ENCODE measurements around the gene CIAO3.
A peak's percentile ranks its signal among the peaks of the same experiment; 100 is the strongest.

CIAO3 gene

DNA sequence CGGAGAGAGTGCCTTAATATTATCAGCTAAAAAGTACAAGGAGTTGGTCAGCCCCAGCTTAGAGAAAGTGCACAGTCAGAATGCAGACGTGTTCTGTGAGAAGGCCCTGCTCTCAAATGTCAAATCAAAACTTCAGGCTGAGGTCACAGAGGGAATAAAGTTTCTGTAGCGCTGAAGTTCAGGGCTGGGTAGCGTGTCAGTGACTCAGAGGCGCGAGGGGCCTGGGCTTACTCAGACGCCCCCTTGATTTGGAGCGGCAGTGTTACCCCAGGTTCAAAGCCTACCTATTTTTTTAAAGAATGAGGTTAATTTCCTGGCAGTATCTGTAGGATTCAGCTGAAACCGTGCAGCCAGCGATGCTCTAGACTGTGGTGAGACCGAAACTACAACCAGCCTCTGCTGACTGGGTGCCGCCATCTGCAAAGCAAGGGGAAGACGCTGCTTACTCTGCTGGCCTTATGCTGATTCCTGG is 4.8 kb downstream of the CIAO3 start:
- no peak for DNase-seq (ENCODE audit: low read depth in 3 of 3)

DNA sequence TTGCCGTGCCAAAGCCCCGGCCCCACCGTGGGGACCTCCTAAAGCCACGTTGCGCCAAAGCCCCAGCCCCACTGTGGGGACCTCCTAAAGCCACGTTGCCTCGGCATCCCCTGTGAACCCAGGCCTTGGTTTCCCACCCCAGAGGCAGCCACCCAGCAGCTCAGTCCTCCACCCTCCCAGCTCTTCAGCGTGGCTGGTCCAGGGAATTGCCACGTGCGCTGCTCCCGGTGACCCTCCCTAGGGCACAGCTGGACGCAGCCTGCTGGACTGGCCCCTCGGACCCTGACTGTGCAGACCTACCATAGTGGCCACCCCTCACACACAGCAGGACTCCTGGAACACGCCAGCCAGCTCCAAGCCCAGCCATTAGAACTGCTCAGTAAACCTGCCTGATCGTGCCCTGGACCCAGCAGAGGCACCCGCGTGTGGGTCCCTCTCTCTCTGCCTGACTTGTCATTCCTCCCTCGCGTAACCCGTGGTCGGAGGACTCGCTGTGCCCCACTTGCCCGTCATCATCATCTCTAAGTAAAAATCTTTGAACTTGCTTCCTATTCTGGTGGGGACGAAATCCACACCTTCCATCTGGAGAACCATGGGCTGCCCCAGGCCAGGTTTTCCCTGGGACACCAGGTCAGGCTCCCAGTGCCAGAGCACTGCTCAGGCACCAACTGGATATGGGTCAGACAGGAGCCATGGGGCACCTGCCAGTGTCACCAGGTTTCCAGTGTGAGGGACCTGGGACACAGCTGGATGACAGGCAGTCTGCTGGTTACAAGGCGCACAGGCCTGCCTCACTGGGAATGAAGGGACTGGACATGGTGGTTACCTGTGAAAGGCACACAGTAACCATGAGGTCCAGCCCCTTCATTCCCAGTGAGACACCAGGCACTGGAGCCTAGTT is 5.6 kb downstream of the CIAO3 start:
- no peak for DNase-seq (ENCODE audit: low read depth in 3 of 3)

DNA sequence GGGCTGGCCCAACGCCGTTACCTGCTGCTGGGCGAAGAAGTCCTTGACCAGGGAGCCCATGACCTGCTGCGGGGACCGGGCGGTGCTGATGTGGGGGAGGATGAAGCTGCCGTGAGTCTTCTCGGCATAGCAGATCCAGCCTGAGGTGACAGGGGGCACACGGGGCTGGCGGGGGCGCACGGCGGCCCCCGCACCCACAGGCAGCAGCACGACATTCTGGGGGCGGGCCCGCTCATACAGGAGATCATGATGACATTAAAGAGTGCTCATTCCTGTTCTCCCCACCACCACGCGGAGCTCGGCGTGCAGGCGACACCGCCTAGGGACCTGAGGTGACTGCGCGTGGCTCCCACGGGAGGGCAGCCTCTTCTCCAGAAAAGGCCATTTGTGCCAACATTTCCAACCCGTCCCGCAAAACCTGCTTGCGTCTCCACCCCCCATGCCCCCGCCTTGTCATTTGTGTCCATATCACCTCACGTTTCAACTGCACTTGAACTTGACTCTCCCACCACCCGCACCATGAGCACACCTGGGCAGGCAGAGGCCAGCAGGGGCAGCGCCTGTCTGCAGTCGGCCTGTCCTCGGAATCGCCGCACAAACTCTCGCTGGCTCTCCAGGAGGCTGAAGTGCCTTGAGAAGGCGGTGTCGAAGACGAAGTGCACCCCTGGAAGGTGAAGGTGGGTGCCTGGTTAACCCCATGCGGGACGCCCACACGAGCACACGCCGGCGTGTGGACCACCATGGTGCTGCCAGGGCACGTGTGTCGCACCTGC is 6.4 kb downstream of the CIAO3 start:
- DNase-seq (ENCODE audit: low read depth in 3 of 3), result no peak

DNA sequence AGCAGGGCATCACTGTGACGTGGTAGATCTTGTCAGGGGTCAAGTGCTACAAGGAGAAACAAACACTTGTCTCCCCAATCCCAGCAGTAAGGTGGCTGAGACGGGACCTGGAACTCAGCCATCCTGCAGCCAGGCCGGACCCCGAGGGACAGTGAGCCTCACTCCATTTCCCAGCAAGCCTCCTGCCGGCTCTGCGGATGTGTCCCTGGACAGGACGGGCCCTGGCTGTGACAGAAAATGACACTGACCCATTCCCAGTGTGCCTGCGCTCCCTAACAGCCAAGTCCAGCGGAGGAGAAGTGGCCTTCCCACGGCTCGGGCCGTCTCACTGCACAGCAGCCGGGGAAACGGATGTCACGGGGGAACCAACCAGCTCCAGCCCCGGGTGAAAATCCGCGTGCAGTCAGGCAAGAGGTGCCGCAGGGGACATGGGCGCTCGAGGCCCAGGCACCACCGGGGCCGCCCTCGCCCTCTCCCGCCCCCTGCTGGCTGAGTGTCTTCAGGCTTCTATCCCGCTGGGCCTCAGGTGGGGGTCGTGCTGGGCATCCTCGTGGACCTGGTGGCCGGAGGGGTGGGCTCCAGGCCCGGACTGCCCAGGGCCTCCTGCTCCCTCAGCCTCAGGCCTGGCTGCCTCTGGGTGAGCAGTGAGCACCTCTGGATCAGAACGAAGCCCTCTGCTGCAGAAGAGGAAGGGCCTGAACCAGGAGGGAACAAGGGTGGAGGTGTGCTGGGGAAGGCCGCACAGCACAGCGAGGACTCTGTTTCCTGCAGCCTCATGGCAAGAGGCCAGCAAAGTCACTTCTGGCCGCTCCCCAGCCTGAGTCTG is 7.2 kb downstream of the CIAO3 start:
- no peak for DNase-seq (ENCODE audit: low read depth in 3 of 3)

DNA sequence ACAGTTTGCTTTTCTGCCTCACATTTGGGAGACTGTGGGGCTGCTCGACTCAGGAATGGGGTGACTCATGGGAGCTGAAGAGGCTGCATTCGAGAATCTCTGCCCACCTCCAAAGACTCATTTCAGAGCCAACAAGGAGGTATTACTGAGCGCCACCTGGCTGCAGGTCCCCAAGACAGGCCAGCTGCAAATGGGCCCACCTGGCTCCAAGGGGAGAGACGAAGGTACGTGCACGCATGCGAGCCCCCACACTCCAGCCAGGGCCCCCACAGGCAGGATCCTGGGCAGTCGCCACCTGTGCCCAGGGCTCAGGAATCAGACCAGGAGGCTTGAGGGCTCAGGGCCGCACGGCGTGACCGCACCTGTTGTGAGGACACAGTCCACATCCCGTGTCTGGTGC is 7.9 kb downstream of the CIAO3 start:
- DNase-seq (ENCODE audit: low read depth in 3 of 3), result no peak

DNA sequence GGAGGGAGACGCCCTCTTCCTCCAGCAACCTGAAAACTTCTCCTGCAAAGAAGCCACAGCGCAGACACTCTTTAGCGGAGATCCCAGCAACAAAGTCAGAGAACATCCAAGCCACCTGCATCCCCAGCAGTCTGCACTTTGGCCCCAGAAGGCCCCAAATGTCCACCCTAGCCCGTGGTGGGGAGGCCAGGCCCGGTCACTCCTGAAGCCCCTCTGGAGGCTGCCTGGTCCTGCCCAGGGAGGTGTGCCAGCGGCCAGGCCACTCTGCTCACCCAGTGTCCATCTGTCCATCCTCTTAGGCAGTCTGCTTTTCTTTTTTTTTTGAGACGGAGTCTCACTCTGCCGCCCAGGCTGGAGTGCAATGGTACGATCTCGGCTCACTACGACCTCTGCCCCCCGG is 8.5 kb downstream of the CIAO3 start:
- no peak for DNase-seq (ENCODE audit: low read depth in 3 of 3)

DNA sequence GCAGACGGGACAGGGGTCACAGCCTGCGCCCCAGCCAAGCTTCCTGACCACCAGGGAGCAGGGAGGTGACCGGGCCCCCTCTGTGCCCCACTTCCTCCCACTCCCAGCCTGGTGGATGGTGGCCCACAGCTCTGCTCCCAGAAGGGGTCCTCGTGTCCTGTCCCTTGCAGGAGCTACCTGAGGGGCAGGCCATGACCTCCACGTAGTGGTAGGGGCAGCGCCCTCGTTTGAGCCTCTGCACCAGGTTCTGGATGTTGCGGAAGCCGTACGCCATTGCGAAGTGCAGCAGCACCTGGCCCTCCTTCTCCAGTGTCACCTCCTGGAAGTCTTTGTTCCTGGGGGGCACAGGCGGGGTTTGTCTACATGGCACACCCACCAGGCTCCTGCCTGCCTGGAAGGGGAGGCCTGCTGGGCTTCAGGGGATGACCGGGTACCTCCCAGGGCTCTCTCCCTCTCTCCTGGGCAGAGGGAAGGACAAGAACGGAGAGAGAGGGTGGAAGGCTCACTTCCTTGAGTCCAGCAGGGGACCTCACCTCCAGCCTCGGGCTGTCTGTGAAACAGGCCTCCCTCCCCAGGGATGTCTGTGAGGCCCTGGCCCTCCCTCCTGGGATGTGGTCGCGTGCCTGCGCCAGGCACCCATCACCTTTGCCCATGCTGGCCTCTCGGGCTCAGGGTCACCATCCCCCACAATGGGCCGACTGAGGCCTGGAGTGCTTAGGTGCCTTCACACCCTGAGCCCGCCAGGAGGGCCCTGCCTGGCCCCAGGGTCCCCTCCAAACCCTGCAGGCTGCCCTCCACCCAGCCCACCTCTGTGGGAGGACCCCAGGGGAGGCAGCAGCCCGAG is 9.9 kb downstream of the CIAO3 start:
- no peak for DNase-seq (ENCODE audit: low read depth in 3 of 3)

DNA sequence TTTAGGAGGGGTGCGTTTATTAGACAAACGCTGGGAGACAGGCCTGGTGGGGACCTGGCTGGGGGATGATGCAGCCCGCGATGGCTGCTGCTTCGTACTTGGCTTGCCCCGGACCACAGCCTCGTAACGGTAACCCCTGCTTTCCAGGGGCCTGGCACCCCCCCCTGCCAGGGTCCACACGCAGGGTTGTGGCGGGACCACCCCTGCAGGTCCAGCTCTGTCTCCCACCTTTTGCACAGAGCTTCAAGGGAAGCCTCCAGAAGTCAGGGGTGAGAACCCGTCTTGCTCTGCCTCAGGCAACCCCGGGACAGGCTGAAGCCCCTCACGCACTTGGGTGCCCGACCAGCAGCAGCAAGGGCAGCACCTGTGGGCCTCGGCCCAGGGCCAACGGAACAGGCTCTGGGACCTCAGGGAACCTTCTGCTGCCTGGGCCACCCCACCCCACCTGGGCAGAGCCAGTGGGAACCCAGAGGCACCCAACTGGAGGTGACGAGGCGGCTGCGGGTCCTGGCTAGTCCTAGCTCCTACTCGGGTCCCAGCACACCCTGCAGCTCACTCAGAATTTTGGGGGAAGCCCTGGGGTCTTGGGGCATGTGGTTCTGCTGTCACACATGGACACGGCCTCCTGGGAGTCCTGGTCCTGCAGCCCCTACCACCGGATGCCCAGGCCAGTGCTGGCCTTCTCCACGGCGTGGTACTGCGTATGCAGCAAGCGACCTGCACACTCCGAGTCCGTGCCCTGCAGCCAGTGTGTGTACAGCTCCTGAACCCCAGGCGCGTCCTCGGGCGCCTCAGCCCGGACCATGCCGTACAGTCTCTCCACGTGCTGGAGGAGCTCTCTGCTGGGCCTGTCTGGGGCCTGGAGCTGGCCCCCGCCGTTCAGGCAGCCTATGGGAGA is 10.8 kb downstream of the CIAO3 start:
- no peak for DNase-seq (ENCODE audit: low read depth in 3 of 3)

DNA sequence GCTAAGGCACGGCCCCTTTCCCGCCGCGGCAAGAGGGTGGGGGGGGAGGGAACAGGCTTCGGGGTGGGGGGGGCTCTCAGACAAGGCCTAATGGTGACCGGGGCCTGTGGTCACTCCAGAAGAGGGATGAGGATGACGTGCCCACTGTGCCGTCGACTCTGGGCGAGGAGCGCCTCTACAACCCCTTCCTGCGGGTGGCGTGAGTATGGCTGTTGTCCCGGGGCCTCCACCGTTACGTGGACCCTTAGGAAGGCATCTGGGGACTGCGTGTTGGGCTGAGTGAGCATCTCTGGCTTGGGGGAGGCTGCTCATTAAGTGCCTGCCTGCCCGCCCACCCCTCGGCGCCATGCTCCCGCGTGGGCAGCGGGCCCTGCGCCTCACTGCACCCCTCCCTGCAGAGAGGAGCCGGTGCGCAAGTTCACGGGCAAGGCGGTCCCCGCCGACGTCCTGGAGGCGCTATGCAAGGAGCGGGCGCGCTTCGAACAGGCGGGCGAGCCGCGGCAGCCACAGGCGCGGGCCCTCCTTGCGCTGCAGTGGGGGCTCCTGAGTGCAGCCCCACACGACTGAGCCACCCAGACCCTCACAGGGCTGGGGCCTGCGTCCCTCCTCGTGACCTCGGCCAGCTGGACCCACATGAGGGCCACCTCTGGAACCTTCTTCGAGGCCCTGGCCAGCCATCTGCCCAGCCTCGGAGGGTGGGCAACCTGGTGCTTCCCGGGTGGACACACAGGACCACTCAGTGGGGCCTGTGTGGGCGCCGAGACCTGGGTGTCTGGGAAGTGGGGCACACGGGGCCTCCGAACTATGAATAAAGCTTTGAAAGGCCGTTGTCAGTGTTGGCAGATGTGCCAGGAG is 11.7 kb downstream of the CIAO3 start:
- no peak for DNase-seq (ENCODE audit: low read depth in 3 of 3)

DNA sequence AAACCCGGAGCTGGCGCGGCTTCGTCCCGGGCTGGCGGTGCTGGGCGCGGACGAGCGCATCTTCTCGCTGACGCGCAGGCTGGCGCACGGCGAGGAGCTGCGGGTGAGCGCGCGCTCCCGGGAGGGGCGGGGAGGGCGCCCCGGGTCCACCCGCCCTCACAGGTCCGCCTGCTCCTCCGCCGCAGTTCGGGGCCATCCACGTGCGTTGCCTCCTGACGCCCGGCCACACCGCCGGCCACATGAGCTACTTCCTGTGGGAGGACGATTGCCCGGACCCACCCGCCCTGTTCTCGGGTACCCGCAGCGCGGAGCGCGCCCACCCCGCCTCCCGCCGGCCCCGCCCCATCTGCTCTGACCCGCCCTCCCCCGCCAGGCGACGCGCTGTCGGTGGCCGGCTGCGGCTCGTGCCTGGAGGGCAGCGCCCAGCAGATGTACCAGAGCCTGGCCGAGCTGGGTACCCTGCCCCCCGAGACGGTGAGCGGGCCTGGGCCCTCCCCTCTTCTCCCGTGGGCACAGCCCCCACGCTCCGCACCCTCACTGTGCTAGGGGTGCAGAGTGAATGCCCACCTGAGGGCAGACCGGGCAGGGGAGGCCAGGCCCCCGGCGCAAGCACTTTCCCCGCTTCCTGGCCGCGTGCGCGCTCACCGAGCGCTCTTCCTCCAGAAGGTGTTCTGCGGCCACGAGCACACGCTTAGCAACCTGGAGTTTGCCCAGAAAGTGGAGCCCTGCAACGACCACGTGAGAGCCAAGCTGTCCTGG is 12.5 kb downstream of the CIAO3 start:
- peak in 1 of 3 experiments; percentile 44 for DNase-seq (ENCODE audit: low read depth in 3 of 3)

DNA sequence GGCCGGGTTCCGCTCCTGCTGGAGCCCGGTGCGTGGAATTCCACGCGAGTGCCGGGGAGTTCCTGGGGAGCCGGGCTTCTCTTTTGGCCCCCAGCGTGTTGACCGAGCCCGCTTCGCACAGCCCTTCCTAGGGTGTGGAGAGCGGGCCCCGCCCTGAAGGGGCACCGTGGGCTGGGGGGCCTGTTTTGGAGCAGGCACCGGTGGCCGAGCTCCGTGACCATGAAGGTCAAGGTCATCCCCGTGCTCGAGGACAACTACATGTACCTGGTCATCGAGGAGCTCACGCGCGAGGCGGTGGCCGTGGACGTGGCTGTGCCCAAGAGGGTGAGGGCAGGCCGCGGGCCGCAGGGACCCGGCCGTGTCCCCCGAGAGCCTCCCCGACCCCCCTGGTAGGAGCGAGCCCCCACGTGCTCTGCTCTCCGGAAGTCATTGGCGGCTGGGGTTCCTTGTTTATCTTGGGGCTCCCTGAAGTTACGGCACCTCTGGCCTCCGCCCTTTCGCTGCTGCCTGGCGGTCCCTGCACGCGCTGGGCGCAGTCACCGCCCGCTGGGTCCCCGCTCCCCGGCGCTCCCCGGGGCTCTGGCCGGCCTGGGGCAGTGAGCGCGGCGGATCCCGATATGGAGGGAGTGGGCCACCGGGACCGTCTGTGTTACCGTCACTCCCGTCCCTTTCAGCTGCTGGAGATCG is 13.4 kb downstream of the CIAO3 start:
- no peak for DNase-seq (ENCODE audit: low read depth in 3 of 3)

DNA sequence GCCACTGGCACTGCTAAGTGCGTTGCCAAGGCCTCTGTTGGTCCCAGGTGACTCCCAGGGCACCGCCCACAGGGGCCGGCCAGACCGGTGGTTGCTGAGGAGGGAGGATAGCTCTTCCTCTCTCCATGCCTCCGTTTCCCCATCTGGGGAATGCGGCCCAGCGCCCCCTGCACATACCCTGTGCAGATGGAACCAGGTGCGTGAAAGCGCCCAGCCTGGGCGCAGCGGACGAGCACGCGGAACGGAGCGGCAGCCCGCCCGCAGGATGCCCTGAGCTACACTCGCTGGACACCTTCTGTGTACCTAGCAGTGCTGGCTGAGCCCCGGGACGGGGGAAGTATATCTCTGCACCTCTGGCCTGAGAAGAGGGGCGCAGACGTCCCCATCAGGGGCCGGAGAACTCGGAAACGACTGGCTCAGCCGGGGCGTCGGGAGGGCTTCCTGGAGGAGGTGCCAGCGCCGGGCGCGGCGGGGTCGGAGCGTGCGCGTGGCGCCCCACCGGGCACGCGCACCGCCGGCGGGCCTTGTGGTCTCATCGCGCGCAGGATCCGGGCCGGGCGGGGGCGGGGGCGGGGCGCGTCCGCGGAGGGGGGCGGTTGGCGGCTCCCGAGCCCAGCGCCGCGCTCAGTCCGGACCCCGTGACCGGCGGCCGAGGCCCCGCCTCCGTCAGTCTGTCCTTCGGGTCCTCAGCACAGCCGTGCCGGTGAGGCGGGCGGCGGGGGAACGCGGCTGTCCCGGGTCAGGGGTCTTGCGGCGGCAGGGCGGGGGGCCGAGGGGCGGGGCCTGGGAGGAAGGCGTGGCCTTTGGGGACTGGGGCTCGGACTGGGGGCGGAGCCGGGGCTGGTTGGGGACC is 14.1 kb downstream of the CIAO3 start, which contains the start of the genes CCDC78 and HAGHL:
TSS of gene CCDC78 (minus strand) at position 6 of the 853 bp plus-strand sequence. CDS start 76 bp downstream, outside the sequence.
TSS of gene HAGHL (plus strand) at position 669 of the 853 bp plus-strand sequence. CDS start 404 bp downstream, outside the sequence.
- peak in 1 of 3 experiments; percentile 42 for DNase-seq (ENCODE audit: low read depth in 3 of 3)

DNA sequence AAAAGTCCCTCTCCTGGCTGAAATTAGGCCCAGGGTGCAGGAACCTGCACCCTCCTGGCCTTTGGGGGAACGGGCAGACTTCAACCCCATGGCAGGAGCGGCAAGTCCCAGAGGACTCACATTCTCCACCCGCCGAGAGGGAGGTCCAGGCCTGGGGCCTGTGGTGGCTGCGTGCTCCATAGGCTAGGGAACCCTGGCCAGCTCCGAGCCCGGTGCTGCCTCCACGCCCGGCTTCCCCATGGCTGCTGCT is 14.7 kb downstream of the CIAO3 start:
- no peak for DNase-seq (ENCODE audit: low read depth in 3 of 3)

DNA sequence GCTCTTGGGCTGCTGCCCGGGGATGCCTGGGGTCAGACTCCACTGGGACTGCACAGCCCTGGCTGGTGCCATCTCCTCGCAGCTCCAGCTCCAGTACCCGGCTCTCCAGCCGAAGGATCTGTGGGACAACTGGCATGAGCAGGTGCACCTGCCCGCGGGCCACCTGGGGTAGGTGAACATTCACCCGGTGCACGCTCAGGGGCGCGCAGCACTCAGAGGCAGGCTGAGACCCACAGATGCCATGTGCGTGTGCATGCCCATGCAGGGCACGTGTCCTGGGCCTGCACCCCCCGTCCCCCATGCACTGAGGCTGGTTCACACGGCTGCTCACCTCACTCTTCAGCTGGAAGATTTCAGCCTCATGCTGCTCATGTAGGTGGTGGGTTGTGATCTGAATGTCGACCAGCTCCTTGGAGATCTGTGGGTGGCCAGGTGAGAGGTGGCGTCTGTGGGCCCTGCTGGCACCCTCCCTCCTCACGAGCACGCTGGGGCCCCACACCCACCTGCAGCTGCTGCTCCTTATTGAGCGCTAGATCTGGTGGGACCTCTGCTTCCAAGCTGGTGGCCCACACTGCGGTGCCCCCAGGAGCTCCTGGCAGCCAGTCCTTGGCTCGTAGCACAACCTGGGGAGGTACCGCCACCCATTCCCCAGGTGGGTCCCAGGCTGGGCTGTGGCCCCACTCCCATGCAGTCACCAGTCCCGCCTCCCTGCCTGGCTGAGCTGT is 15.2 kb downstream of the CIAO3 start:
- DNase-seq (ENCODE audit: low read depth in 3 of 3), result no peak

DNA sequence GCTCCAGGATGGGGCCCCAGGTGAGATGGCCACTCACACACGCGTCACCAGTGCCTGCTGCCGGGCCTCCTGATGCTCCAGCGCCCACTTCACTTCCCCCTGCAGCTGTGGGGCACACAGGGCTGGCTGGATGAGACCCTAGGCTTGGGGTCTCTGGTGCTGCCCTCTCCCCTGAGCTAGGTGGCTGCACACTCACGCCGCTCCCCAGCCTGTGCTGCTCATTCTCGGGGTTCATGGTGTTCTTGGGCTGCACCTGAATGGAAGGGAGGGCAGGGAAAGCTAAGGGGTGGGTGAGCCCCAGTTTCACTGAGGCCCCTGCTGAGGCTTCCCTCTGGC is 15.8 kb downstream of the CIAO3 start:
- no peak for DNase-seq (ENCODE audit: low read depth in 3 of 3)
